HG02981 (cell line): Measurements from ENCODE around the gene SNRNP48.

Experiments
- ATAC-seq: cut with Tn5 transposase; IDR thresholded peaks from one replicate; pipeline ENCODE4 v1.9.1; 2021; ENCODE audit warnings: mild to moderate bottlenecking, moderate library complexity; ENCODE audit not compliant: unreplicated experiment

Gene SNRNP48, protein sequence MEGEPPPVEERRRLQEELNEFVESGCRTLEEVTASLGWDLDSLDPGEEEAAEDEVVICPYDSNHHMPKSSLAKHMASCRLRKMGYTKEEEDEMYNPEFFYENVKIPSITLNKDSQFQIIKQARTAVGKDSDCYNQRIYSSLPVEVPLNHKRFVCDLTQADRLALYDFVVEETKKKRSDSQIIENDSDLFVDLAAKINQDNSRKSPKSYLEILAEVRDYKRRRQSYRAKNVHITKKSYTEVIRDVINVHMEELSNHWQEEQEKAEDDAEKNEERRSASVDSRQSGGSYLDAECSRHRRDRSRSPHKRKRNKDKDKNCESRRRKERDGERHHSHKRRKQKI

DNA sequence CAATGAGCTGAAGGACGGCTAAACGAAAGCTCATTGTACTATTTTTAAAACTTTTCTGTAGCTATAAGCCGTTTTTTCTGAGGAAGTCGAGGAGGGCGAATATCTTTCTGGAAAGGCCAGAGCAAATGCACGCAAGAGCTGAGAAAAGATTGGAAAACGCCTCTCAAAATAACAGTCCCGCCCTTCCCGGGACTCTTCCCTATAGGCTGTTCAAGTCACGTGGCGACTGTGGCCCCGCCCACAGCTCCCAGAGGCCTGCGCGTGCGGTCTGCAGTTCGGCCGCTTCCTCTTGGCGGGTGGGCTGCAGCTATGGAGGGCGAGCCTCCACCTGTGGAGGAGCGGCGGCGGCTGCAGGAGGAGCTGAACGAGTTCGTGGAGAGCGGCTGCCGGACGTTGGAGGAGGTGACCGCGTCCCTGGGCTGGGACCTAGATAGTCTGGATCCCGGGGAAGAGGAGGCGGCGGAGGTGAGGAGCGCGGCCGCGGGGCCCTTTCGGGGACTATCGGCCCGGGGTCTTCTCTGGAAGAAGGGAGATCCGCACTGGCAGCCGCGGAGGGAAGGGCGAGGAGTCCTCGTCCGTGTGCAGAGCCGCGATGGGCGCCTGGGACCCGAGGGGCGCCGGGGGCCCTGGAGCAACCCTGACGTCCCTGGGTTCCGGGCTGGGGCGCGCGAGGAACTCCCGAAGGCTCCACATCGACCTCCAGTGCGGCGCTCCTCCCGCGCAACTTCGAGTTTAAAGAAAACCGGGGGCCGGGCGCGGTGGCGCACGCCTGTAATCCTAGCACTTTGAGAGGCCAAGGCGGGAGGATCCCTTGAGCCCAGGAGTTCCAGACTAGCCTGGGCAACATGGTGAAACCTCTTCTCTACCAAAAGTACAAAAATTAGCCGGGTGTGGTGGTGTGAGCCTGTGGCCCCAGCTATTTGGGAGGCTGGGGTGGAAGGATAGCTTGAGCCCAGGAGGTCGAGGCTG lies at the start of gene SNRNP48:
SNRNP48 (plus strand) TSS at position 250 of the 969 bp plus-strand sequence; CDS start at position 310, 60 bp downstream.
- peak; percentile 100 for ATAC-seq

DNA sequence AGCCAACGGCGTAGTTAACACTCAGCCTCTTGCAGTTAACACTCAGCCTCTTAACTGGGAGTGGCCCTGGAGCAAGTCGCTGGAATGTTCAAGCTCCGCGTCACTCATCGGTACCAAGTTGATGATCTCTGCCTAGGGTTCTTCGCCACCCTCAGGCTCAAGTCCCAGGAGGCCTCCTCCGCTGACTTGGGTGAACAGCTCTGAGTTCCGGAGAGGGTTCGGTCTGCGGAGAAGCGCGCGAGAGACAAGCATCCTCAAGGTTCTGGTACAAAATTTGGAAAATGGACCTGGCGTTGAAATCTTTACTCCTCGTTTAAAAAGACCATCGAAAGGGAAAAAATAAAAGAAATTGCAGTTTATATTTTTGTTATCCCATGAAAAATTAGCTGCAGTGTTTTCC lies 49.4 kb upstream of the SNRNP48 start:
- no peak for ATAC-seq

DNA sequence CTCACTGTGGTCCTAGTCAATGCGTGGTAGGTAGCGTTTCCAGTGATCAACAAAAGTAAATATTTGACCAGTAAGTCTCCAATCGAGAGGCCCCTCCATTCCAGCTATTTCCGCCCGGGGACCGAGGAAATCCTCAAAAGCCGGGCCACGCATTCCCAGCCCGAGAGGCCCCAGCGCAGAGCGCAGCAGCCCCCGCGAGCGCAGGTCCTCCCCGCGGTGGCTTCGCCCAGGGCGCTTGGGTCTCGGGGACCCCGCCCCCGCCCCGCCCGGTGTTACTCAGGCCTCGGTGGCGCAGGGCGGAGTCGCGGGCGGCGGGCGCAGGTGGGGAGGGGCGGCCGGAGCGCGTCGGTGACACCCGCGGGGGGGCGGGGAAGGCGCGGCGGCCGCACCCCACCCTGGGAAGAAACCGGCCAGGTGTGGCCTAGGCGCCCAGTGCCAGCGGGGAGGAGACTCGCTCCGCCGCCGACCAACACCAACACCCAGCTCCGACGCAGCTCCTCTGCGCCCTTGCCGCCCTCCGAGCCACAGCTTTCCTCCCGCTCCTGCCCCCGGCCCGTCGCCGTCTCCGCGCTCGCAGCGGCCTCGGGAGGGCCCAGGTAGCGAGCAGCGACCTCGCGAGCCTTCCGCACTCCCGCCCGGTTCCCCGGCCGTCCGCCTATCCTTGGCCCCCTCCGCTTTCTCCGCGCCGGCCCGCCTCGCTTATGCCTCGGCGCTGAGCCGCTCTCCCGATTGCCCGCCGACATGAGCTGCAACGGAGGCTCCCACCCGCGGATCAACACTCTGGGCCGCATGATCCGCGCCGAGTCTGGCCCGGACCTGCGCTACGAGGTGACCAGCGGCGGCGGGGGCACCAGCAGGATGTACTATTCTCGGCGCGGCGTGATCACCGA lies 48.6 kb upstream of the SNRNP48 start, which contains the start of gene DSP:
DSP (plus strand) TSS at position 497 of the 890 bp plus-strand sequence; CDS start at position 742, 245 bp downstream.
- ATAC-seq: no peak

DNA sequence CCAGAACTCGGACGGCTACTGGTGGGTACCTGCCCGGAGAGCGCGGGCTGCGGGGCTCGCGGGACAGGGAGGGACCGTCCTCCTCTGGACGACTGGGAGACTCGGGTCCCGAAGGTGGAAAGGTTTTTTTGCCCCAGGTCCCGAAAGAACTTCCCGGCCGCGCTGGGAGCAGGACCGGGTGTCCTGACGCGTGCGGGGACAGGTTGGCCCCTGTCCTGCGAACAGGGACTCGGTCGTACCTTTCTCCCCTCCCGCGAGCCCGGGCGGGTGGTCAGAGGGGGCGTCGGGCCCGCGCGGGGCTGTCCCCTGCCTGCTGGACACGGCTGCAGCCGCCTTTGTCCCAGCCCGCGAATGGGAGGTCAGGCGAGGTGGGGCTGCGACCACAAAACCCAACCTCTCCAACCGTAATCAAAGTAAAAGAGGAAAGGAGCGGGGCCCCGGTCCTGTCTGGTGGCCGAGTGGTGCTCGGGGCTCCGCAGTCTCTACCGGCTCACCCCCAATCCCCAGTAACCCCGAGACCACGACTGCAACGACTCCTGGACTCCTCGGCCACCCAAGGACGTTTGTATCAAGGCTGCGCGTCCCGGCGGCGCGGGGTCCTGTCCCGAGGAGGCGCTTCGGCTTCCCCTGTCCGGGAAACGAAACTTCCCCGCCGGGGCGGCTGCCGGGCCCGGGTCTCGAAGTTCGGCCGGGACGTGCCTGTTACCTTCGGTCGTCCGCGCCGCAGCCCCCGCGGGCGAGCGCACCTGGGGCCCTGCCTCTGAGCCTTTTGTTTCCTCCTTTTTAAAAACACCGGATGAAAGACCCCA lies 47.7 kb upstream of the SNRNP48 start:
- ATAC-seq: no peak

DNA sequence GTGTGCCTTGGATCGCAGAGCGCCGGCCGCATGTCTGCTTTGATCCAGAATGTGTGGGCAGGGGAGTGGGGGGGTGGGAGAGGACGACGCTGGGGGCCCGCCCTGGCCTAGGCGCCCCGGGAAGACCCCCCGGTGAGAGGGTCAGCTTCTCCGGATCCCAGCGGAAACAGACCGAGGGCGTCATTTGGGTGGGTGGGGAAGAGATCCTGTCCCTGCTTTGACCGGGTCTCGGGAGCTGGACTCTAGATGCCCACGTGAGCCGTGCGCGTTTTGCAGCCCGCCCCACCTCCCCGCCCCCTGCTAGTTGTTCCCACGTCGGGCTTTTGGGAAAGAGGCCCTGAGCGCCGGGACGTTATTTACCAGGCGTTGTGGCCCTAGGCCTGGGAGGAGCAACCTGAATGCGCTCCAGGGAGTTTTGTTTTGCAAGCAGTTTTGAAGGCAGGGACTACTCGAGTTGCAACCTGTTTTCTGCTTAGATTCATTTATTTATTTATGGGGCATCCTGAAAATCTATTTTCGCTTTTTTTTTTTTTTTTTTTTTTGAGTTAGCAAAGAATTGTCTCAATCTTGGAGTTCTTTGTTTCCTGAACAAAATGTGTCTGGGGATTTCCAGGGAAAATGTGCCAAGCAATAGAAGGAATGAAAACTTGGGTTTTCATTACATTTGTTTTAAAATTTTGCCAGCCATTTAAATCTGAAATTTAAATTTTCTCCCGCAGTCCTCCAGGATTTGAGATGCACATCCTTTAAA lies 46.9 kb upstream of the SNRNP48 start:
- ATAC-seq: no peak

DNA sequence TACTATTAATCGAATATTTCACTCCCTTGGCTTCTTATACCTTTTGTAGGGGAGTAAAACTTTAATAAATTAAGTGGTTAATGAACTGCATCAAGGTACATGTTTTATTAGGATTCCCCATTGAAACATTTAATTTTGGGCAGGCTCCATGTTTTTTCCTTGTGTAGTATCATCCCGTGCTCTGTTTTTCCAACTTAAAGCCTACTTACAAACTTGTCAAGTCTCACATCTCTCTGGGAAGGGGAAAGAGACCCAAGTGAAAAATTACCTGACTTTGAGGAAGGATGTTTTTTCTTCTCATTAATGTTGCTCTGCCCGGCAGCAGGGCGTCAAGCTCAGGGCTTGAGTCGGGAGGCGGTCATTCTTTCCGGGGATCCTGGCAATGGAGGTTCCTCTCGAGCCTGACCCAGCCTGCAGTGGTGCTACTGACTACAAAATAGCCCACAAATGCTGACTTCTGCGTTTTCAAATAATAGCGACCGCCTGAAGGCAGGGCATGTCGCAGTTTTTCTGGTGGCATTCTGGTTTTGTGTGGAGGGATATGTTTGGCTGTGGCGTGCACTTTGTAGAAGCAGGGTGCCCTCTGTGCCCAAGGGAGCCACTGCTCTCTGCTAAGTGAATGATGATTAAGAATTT lies 46.1 kb upstream of the SNRNP48 start:
- ATAC-seq: no peak

DNA sequence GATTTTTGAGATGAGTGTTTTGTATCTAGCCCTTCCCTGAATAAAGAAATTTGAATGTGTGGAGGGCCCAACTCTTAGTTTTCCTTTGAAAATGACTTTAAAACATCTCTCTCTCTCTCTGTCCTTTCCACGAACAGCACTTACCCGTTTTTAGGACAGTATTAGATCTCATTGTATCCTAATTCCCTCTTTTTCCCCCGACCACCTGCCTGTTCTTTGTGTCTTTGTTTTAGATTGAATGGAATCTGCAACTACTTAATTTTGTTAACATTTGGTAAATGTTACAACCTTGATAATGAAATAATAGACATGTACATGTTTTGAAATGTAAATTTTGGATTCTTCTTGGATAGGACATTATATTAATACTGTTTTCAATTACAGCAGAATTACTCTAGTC lies 45.4 kb upstream of the SNRNP48 start:
- no peak for ATAC-seq

DNA sequence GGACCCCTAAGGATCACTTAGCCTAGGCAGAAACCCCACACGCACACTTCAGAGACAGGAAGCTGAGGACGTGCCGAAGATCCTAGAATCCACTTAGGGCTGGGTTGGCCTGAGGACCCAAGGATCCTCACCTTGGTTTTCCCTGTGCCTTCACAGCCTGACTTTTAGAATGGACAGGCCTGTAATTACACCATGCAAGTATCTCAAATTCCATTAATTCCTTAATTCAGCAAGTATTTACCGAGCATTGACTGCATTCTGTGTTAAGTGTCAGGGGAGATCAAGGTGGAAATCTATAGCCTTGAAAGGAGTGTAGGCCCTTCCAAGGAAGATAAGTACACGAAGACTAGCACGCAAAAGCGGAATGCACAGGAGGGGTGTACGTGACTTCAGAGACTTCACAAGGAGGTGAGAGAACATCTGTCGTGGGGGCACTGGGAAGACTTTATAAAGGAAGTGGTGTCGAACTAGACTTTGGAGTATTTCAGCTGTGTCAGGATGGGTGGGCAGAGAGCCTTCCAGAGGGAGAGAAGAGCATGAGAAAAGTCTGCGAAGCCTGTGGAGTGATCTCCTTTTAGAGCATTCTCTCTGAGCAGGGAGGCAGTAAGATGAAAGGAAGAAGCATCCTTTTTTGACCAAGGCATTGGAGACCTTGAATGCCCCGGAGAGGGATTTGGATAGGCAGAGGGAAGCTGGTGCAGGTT lies 44.5 kb upstream of the SNRNP48 start:
- no peak for ATAC-seq

DNA sequence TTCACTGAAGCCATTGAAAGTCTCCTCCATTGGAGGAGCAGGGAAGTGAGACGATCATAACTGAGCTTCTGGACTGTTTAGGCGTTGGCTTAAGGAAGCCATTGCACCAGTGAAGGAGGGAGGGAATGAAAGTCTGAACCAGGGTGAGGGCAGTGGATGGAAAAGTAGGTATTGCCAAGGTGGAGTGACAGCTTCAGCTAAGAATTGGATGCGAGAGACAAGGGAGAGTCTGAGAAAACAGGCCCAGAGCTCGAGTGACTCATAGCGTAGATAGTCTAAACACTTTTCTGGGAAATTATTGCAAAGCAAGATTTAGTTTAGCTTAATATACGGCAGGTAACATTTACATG lies 44.0 kb upstream of the SNRNP48 start:
- no peak for ATAC-seq

DNA sequence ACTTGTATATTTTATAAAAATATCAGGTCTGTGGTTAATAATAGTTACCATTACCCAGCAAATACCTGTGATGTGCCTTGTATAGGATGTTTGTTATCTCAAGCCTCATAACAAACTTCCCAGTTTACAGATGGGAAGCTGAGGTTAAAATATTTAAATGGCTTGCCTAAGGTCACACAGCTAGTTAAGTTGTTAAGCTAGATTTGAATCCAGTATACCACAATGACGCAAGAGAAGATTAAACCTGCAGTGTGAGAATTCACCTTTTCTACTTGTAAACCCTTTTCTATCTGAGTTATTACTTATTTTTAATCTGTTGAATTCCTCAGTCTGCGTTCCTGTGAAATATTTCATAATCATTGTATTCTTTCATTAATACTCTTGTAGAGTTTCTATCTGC lies 43.6 kb upstream of the SNRNP48 start:
- no peak for ATAC-seq

DNA sequence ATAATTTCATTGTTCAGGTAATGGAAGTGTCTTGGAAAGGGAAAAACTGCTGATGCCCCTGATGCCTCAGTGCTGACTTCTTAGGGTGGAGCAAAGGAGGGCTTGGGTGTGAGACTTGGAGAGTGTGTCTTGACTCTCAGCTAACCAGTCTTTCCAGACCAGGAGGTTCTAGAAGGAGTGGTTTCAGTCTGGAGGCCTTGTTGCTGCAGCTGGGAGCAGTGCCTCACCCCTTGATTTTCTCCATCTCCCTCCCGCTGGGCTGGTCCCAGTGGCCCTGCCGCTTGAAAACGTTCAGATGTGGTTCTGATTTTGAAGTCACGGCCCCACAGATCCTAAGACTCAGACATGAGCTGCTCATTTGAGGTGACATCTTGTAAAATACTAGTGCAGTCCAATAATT lies 43.1 kb upstream of the SNRNP48 start:
- no peak for ATAC-seq

DNA sequence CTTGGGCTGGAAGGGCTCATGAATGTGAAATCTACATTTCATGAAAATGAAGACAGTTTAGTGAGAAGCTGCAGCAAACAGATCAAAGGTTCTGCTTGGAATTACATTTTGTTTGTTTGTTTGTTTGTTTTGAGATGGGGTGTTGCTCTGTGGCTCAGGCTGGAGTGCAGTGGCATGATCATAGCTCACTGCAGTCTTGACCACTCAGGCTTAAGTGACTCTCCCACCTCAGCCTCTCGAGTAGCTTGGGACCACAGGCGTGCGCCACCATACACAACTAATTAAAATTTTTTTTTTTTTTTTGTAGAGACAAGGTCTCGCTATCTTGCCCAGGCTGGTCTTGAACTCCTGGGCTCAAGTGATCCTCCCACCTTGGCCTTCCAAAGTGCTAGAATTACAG lies 42.7 kb upstream of the SNRNP48 start:
- no peak for ATAC-seq

DNA sequence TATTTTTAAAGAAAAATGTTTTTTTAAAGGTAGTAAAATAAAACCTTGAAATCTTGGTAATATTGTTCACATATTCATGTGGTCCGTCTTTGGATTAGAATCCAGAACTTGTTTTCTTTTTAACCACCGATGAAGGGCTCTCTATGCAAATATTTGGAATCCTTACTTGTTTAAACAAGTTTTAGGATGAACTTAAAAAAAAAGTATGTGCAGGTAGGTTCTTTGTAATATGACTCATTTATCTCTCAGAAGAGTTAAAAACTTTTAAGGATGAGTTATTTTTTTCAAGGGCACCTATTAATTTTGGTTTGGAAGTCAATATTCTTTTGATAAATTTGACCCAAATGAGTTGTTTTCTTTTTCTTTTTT lies 39.6 kb upstream of the SNRNP48 start:
- no peak for ATAC-seq

DNA sequence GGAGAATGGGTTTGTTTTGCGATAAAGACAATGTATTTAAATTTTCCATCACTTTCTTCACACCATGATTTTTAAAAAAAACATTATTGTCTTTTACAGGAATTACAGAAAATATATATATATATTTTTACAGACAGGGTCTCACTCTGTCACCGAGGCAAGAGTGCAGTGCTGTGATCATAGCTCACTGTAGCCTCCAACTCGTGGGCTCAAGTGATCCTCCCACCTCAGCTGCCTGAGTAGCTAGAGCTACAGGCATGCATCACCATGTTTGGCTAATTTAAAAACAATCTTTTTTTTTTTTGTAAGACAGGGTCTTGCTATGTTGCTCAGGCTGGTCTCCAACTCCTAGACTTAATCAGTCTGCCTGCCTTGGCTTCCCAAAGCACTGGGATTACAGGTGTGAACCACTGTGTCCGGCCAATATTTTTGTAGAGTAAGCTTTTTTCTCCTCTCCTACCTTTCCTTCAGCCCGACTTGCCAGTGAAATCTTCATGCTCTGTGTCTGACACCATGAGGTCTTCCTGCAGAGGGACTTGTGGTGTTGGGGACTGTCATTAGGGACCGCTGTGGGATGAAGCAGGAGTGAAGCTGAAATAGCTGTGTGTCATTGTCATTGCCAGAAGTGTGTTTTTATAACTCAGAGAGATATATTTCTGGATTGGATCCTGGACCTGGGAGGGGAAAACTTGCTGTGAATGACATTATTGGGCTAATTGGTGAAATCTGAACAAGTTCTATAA lies 35.3 kb upstream of the SNRNP48 start:
- no peak for ATAC-seq

DNA sequence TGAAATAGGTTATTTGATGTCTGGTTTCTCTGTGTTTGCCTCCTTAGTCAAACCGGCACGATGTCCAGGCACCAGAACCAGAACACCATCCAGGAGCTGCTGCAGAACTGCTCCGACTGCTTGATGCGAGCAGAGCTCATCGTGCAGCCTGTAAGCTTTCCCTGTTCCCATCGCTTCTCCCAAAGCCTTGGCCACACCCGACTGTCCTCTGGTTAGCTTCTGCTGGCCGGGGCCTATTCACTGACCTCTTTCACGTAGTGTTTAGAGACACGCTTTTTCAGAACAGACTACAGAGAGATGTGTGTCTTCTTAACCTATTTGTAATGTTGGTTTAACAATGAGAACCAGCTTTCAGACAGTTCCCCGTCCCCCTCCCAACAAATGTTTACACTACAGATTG lies 34.3 kb upstream of the SNRNP48 start:
- ATAC-seq: no peak

DNA sequence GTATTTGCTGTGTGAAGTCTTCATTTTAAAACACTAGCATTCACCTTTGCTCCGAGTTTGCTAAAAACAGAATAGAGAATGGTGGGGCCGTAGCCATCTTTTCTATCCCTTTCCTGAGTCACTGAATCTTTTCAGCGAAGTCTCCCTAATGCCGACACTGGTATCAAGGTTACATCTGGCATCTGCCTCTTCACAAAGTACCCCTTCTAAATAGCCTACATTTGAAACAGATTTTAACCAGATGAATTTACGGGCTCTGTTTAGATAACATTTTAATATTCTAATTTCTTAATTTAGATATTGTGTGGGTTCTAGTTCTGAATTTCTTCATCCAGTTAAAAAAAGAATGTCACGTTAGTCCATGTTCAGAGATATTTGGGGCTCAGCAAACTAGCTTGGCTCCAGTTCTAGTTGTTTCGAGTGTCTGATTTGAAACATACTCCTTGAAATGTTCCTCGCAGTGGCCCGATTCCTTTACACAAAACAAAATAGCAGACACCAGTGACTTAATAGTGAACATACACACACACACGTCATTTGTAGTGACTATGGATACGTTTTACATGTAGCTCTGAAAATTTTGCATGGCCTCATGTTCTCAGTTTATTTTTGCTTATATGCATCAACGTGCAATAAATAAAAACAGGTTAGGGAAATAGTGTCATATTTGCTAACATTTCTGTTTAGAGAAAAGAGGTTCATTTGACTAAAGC lies 33.4 kb upstream of the SNRNP48 start:
- ATAC-seq: no peak

DNA sequence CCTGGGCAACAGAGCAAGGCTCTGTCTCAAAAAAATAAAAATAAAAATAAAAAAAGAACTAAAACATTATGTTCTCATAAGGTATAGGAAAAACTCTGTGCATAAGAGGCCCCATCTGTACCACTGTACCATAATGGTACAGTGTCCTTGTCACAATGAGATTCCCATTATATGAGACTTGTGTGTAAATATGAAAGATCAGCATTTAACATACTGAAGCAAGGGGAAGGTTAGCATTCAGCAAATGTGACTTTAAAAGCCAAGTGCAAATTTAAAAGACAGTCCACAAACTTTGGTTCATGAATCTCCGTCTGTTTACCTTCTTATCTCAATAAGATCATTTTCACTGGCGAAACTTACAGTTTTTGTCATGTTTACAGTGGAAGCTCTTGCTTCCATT lies 32.3 kb upstream of the SNRNP48 start:
- no peak for ATAC-seq
